ENCODE measurements around the gene TNKS1BP1. TPM values are rescaled to one million over a fixed set of nuclear protein-coding genes. Genes with fewer than 3 reads are reported as not detected.

TNKS1BP1 gene
- total RNA-seq, 2 experiments from 2014 or later = 19.1 to 21.6 TPM

GRCh38 chr11:57325735-57326048 is 940 bp upstream of the TNKS1BP1 start:
- Mint-ChIP-seq H3K27me3 (no peaks in the 10 kb centered on the region), H3K36me3 (ENCODE audit: low read depth) (peaks cover 63% of the 10 kb centered on the region), H3K27ac (peak overlapping the region; percentile 98), H3K4me1 (peaks cover 63% of the 10 kb centered on the region), H3K4me3 (peak overlapping the region; percentile 82), H3K9me3 (ENCODE audit: low read depth) (no peaks in the 10 kb centered on the region)
- intact Hi-C loops (cut with DNase I, micrococcal nuclease) = loop anchor here (1.0 to 5.0 kb wide), 5 partner anchors 10 to 1253 kb away; partner anchors contain the start of genes SSRP1 (in 2 of the 2), SLC43A3 (in 1 of the 2) and ZFP91 (in 1 of the 2)
- DNase-seq = no peak
- CTCF ChIA-PET = interaction anchor here (0.6 to 1.9 kb wide), 5 partner anchors 10 to 411 kb away, joined by 3 to 8 read pairs (median 4); partner anchors contain the start of gene P2RX3
- POLR2A ChIA-PET = interaction anchor here (0.6 to 2.7 kb wide), 4 partner anchors 10 to 14 kb away, joined by 3 to 13 read pairs (median 4); partner anchors contain the start of gene SSRP1
- ATAC-seq = no peak

GRCh38 chr11:57324154-57324885 is 432 bp downstream of the TNKS1BP1 start:
- H3K9me3 Mint-ChIP-seq (ENCODE audit: low read depth) = no peaks in the 10 kb centered on the region
- POLR2A ChIA-PET = interaction anchor here (0.6 to 2.7 kb wide), 3 partner anchors 11 to 13 kb away, joined by 4 to 13 read pairs (median 4); partner anchors contain the start of gene SSRP1
- no peak for DNase-seq
- ATAC-seq = no peak
- H3K27ac Mint-ChIP-seq = peak overlapping the region; percentile 67
- CTCF ChIA-PET = interaction anchor here (0.5 to 2.1 kb wide), 4 partner anchors 13 to 341 kb away, joined by 3 to 8 read pairs (median 4); no protein-coding TSS in a partner anchor
- H3K36me3 Mint-ChIP-seq (ENCODE audit: low read depth) = peaks cover 49% of the 10 kb centered on the region
- intact Hi-C loops (cut with DNase I, micrococcal nuclease) = loop anchor here (1.0 to 2.0 kb wide), 2 partner anchors 12 to 1254 kb away; partner anchors contain the start of gene ZFP91 (in 1 of the 2)
- H3K4me3 Mint-ChIP-seq = peak overlapping the region; percentile 82
- H3K4me1 Mint-ChIP-seq = peaks cover 51% of the 10 kb centered on the region
- no peaks in the 10 kb centered on the region for H3K27me3 Mint-ChIP-seq

- H3K4me1 Mint-ChIP-seq = peaks cover 51% of the 10 kb centered on the region
These were observed 948 bp downstream of the TNKS1BP1 start for GRCh38 chr11:57323855-57324153.

GRCh38 chr11:57323167-57323854 is 1.4 kb downstream of the TNKS1BP1 start:
- peak overlapping the region; percentile 53 for H3K27ac Mint-ChIP-seq
- peaks cover 49% of the 10 kb centered on the region for H3K4me1 Mint-ChIP-seq
- no peaks in the 10 kb centered on the region for H3K9me3 Mint-ChIP-seq (ENCODE audit: low read depth)
- POLR2A ChIA-PET = no interaction called here
- CTCF ChIA-PET = interaction anchor here (1.0 to 2.1 kb wide), 3 partner anchors 23 to 135 kb away, joined by 4 to 5 read pairs (median 5); no protein-coding TSS in a partner anchor
- DNase-seq = no peak
- intact Hi-C loops (cut with DNase I, micrococcal nuclease) = no loop called here
- peaks cover 39% of the 10 kb centered on the region for H3K36me3 Mint-ChIP-seq (ENCODE audit: low read depth)
- H3K4me3 Mint-ChIP-seq = peak overlapping the region; percentile 82
- ATAC-seq = no peak
- no peaks in the 10 kb centered on the region for H3K27me3 Mint-ChIP-seq

More at GRCh38 chr11:57323855-57324153, 948 bp downstream of the TNKS1BP1 start:
- intact Hi-C loops (cut with DNase I, micrococcal nuclease) = loop anchor here (1.0 to 2.0 kb wide), 2 partner anchors 12 to 1255 kb away; partner anchors contain the start of gene ZFP91 (in 1 of the 2)
- H3K4me3 Mint-ChIP-seq = peak overlapping the region; percentile 82
- H3K36me3 Mint-ChIP-seq (ENCODE audit: low read depth) = peaks cover 44% of the 10 kb centered on the region
- ChIA-PET CTCF (interaction anchor here (0.5 to 2.1 kb wide), 3 partner anchors 134 to 342 kb away, joined by 3 to 5 read pairs (median 3); no protein-coding TSS in a partner anchor), POLR2A (interaction anchor here (0.6 to 0.8 kb wide), 2 partner anchors 12 to 13 kb away, joined by 4 read pairs; no protein-coding TSS in a partner anchor)
- no peaks in the 10 kb centered on the region for H3K9me3 Mint-ChIP-seq (ENCODE audit: low read depth)
- H3K27ac Mint-ChIP-seq = peak overlapping the region; percentile 67
- ATAC-seq (no peak), DNase-seq (no peak)
- H3K27me3 Mint-ChIP-seq = no peaks in the 10 kb centered on the region

- Mint-ChIP-seq H3K9me3 (ENCODE audit: low read depth) (no peaks in the 10 kb centered on the region), H3K4me3 (peak overlapping the region; percentile 82), H3K4me1 (peaks cover 47% of the 10 kb centered on the region), H3K27me3 (no peaks in the 10 kb centered on the region), H3K27ac (peak overlapping the region; percentile 29), H3K36me3 (ENCODE audit: low read depth) (peaks cover 33% of the 10 kb centered on the region)
- peak; percentile 54 for DNase-seq
- CTCF ChIA-PET = interaction anchor here (0.7 to 2.1 kb wide), 5 partner anchors 23 to 169 kb away, joined by 3 to 5 read pairs (median 4); no protein-coding TSS in a partner anchor
- intact Hi-C loops (cut with DNase I, micrococcal nuclease) = no loop called here
- POLR2A ChIA-PET = no interaction called here
- no peak for ATAC-seq
These were observed 2.2 kb downstream of the TNKS1BP1 start for GRCh38 chr11:57322256-57323166.

GRCh38 chr11:57321388-57322255 is 3.1 kb downstream of the TNKS1BP1 start:
- Mint-ChIP-seq H3K27me3 (no peaks in the 10 kb centered on the region), H3K36me3 (ENCODE audit: low read depth) (peaks cover 25% of the 10 kb centered on the region), H3K4me1 (peaks cover 40% of the 10 kb centered on the region), H3K27ac (no peak overlapping the region), H3K9me3 (ENCODE audit: low read depth) (no peaks in the 10 kb centered on the region), H3K4me3 (no peak overlapping the region)
- intact Hi-C loops (cut with DNase I, micrococcal nuclease) = no loop called here
- ATAC-seq (no peak), DNase-seq (no peak)
- CTCF ChIA-PET = interaction anchor here (0.6 to 2.1 kb wide), 7 partner anchors 27 to 595 kb away, joined by 3 to 5 read pairs (median 3); no protein-coding TSS in a partner anchor
- POLR2A ChIA-PET = interaction anchor here (0.5 kb wide), 1 partner anchor 91 kb away, joined by 4 read pairs; no protein-coding TSS in a partner anchor

- ChIA-PET CTCF (interaction anchor here (0.6 to 1.4 kb wide), 3 partner anchors 28 to 596 kb away, joined by 3 read pairs; no protein-coding TSS in a partner anchor), POLR2A (interaction anchor here (0.5 kb wide), 1 partner anchor 92 kb away, joined by 4 read pairs; no protein-coding TSS in a partner anchor)
These were observed 3.9 kb downstream of the TNKS1BP1 start for GRCh38 chr11:57320719-57321387.

GRCh38 chr11:57320067-57320718 is 4.6 kb downstream of the TNKS1BP1 start:
- ATAC-seq = no peak
- no peak overlapping the region for H3K4me3 Mint-ChIP-seq
- CTCF ChIA-PET = interaction anchor here (0.6 to 1.4 kb wide), 2 partner anchors 29 to 43 kb away, joined by 3 read pairs; no protein-coding TSS in a partner anchor
- H3K36me3 Mint-ChIP-seq (ENCODE audit: low read depth) = peaks cover 11% of the 10 kb centered on the region
- intact Hi-C loops (cut with DNase I, micrococcal nuclease) = no loop called here
- H3K27ac Mint-ChIP-seq = no peak overlapping the region
- no peak for DNase-seq
- peaks cover 26% of the 10 kb centered on the region for H3K4me1 Mint-ChIP-seq
- POLR2A ChIA-PET = no interaction called here
- H3K9me3 Mint-ChIP-seq (ENCODE audit: low read depth) = no peaks in the 10 kb centered on the region
- H3K27me3 Mint-ChIP-seq = no peaks in the 10 kb centered on the region

More at GRCh38 chr11:57320719-57321387, 3.9 kb downstream of the TNKS1BP1 start:
- H3K4me3 Mint-ChIP-seq = no peak overlapping the region
- intact Hi-C loops (cut with DNase I, micrococcal nuclease) = no loop called here
- DNase-seq (no peak), ATAC-seq (no peak)
- H3K4me1 Mint-ChIP-seq = peaks cover 32% of the 10 kb centered on the region
- no peaks in the 10 kb centered on the region for H3K27me3 Mint-ChIP-seq
- H3K9me3 Mint-ChIP-seq (ENCODE audit: low read depth) = no peaks in the 10 kb centered on the region
- peaks cover 18% of the 10 kb centered on the region for H3K36me3 Mint-ChIP-seq (ENCODE audit: low read depth)
- H3K27ac Mint-ChIP-seq = no peak overlapping the region

- Mint-ChIP-seq H3K9me3 (ENCODE audit: low read depth) (no peaks in the 10 kb centered on the region), H3K4me1 (peaks cover 17% of the 10 kb centered on the region), H3K4me3 (no peak overlapping the region), H3K36me3 (ENCODE audit: low read depth) (peaks cover 9% of the 10 kb centered on the region), H3K27me3 (no peaks in the 10 kb centered on the region), H3K27ac (no peak overlapping the region)
- no peak for DNase-seq
- ChIA-PET POLR2A (interaction anchor here (0.6 kb wide), 1 partner anchor 193 kb away, joined by 5 read pairs; no protein-coding TSS in a partner anchor), CTCF (no interaction called here)
- ATAC-seq = no peak
- intact Hi-C loops (cut with DNase I, micrococcal nuclease) = no loop called here
These were observed 6.6 kb downstream of the TNKS1BP1 start for GRCh38 chr11:57318178-57318577.
